Esophagus muscularis mucosa (tissue), 4 donors: ENCODE data around the gene MYO10. TPM values are rescaled to one million over a fixed set of nuclear protein-coding genes. Genes with fewer than 3 reads are reported as not detected.
"Not testable (repeated sequence)": the region's sequence is repeated elsewhere in the genome, so short reads cannot be mapped to it uniquely, and the experiment has no call there.

Source experiments
- DNase-seq: peaks from one replicate; pipeline ENCODE4 v3.0.0-alpha.2; 2017; ENCODE audit errors: extremely low spot score
- H3K27ac ChIP-seq, 4 donors: fragments of 200-600 bp; sonication (generic); replicated peaks in 1 of 4; 1 replicate in 3 of 4; 2 replicates in 1 of 4; pipeline ENCODE4 v1.5.1; 2016 to 2019; ENCODE audit warnings: mild to moderate bottlenecking in 1 of 4
- H3K27me3 ChIP-seq, 4 donors: fragments of 200-600 bp; sonication (generic); one replicate each; pipeline versions ENCODE4 v1.5.1 to v1.6.0; 2016 to 2019
- H3K36me3 ChIP-seq, 4 donors: fragments of 200-600 bp; sonication (generic); one replicate each; pipeline ENCODE4 v1.5.1; 2016 to 2019
- H3K4me1 ChIP-seq, 4 donors: fragments of 200-600 bp; sonication (generic); one replicate each; pipeline ENCODE4 v1.5.1; 2016 to 2019
- H3K4me3 ChIP-seq, 4 donors: fragments of 200-600 bp; sonication (generic); 1 replicate in 2 of 4; 2 replicates in 2 of 4; pipeline ENCODE4 v1.5.1; 2016 to 2019; ENCODE audit warnings: mild to moderate bottlenecking in 4 of 4, moderate library complexity in 1 of 4
- H3K9me3 ChIP-seq, 4 donors: fragments of 200-600 bp; sonication (generic); 1 replicate in 3 of 4; 2 replicates in 1 of 4; pipeline ENCODE4 v1.5.1; 2016 to 2019
- EP300 ChIP-seq: sonication (generic); formaldehyde crosslinking; IDR thresholded peaks from one replicate; pipeline ENCODE4 v1.6.1; 2017; ENCODE audit warnings: antibody characterized with exemption
- POLR2A ChIP-seq: fragments of 450-650 bp; IDR thresholded peaks from one replicate; pipeline ENCODE4 v1.6.1; 2017; ENCODE audit warnings: antibody characterized with exemption, moderate library complexity, mild to moderate bottlenecking, low read depth
- POLR2AphosphoS5 ChIP-seq, 2 donors: sonication (generic); formaldehyde crosslinking; IDR thresholded peaks; one replicate each; pipeline ENCODE4 v1.6.1; 2017; ENCODE audit warnings: antibody characterized with exemption in 2 of 2
- WGBS: methylation state at CpG from one replicate; pipeline ENCODE4 v1.1.5; 2018; 5-methylcytosine and 5-hydroxymethylcytosine counted together
- intact Hi-C: fragments of 100-400 bp; cut with DNase I; formaldehyde crosslinking; loops from one replicate; pipeline ENCODE4 v1.15.1; 2023
- total RNA-seq, 4 donors: library from RNA; depleted of rRNA; stranded (reverse); fragments of >200 nt; gene quantifications; one replicate each; pipeline versions ENCODE4 v1.1.0 to v1.2.1, GENCODE V29; 2016
- TF ChIP-seq, protein P1 (sequence below), 3 experiments: fragments of 200-600 bp in 2 of 3; fragments of 450-650 bp in 1 of 3; sonication (generic) in 2 of 3; IDR thresholded peaks; one replicate each; pipeline ENCODE4 v1.5.1; 2017 to 2019; ENCODE audit warnings: antibody characterized with exemption in 3 of 3, mild to moderate bottlenecking in 2 of 3, moderate library complexity in 1 of 3

MYO10 gene
- total RNA-seq, 4 donors from 2014 or later, result 7.1 to 9.3 (median 7.8) TPM

- 69% methylated on average over 8 of the region's 8 CpGs for WGBS
- Histone ChIP-seq H3K27me3 (no peaks in the 10 kb centered on the region), H3K36me3 (no peaks in the 10 kb centered on the region), H3K27ac (no peak overlapping the region), H3K9me3 (no peaks in the 10 kb centered on the region), H3K4me1 (no peaks in the 10 kb centered on the region), H3K4me3 (no peak overlapping the region)
- TF ChIP-seq, protein P1, sequence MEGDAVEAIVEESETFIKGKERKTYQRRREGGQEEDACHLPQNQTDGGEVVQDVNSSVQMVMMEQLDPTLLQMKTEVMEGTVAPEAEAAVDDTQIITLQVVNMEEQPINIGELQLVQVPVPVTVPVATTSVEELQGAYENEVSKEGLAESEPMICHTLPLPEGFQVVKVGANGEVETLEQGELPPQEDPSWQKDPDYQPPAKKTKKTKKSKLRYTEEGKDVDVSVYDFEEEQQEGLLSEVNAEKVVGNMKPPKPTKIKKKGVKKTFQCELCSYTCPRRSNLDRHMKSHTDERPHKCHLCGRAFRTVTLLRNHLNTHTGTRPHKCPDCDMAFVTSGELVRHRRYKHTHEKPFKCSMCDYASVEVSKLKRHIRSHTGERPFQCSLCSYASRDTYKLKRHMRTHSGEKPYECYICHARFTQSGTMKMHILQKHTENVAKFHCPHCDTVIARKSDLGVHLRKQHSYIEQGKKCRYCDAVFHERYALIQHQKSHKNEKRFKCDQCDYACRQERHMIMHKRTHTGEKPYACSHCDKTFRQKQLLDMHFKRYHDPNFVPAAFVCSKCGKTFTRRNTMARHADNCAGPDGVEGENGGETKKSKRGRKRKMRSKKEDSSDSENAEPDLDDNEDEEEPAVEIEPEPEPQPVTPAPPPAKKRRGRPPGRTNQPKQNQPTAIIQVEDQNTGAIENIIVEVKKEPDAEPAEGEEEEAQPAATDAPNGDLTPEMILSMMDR (IDR thresholded peaks at IDR 0.05), result no peak
- TF ChIP-seq POLR2A (no peak), POLR2AphosphoS5 (IDR thresholded peaks at IDR 0.05) (no peak), EP300 (no peak)
- intact Hi-C loops, result no loop called here
- no peak for DNase-seq
Measured at GRCh38 chr5:16842896-16843295, 93.2 kb downstream of the MYO10 start.

- Histone ChIP-seq H3K4me1 (no peaks in the 10 kb centered on the region), H3K9me3 (no peaks in the 10 kb centered on the region), H3K36me3 (no peaks in the 10 kb centered on the region), H3K27ac (no peak overlapping the region), H3K4me3 (no peak overlapping the region), H3K27me3 (no peaks in the 10 kb centered on the region)
- intact Hi-C loops, result no loop called here
- no peak for DNase-seq
- 57% methylated on average over 7 of the region's 7 CpGs for WGBS
- TF ChIP-seq POLR2AphosphoS5 (IDR thresholded peaks at IDR 0.05) (no peak), POLR2A (no peak), EP300 (no peak)
- TF ChIP-seq, protein P1 (IDR thresholded peaks at IDR 0.05), result no peak
Measured at GRCh38 chr5:16841416-16841815, 94.7 kb downstream of the MYO10 start.

DNA sequence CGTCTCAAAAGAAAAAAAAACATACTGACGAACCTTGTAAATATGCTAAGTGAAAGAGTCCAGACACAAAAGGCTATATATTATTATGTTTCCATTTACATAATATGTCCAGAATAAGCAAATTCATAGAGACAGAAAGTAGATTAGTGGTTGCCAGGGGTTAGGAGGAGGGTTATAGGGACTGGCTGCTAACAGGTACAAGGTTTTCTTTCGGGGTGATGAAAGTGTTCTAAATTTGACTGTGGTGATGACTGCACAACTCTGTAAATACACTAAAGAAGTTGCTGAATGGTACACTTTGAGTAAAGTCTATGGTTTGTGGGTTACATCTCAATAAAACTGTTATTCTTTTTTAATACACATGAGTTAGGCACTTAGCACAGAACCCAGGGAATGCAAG lies 98.8 kb downstream of the MYO10 start:
- no peaks in the 10 kb centered on the region for H3K36me3 ChIP-seq
- no peak for TF ChIP-seq EP300
- TF ChIP-seq, protein P1 (IDR thresholded peaks at IDR 0.05), result no peak
- TF ChIP-seq POLR2AphosphoS5 (IDR thresholded peaks at IDR 0.05), result no peak
- no peaks in the 10 kb centered on the region for H3K4me1 ChIP-seq
- H3K4me3 ChIP-seq, result no peak overlapping the region
- H3K27ac ChIP-seq, result no peak overlapping the region
- no peaks in the 10 kb centered on the region for H3K27me3 ChIP-seq
- no peak for DNase-seq
- H3K9me3 ChIP-seq, result no peaks in the 10 kb centered on the region
- 86% methylated on average over 3 of the region's 3 CpGs for WGBS
- intact Hi-C loops, result no loop called here

- intact Hi-C loops, result no loop called here
- Histone ChIP-seq H3K9me3 (no peaks in the 10 kb centered on the region), H3K27me3 (peaks cover 0 to 3% (median 0%) of the 10 kb centered on the region in 4 donors), H3K4me1 (no peaks in the 10 kb centered on the region), H3K27ac (no peak overlapping the region), H3K36me3 (no peaks in the 10 kb centered on the region), H3K4me3 (no peak overlapping the region)
- DNase-seq, result no peak
- TF ChIP-seq POLR2A (no peak), EP300 (no peak), POLR2AphosphoS5 (IDR thresholded peaks at IDR 0.05) (no peak)
- TF ChIP-seq, protein P1 (IDR thresholded peaks at IDR 0.05), result no peak
- WGBS, result 74% methylated on average over 6 of the region's 6 CpGs
Measured at GRCh38 chr5:16834029-16834428, 102.1 kb downstream of the MYO10 start.

- H3K27me3 ChIP-seq, H3K4me1 ChIP-seq, H3K9me3 ChIP-seq, H3K4me3 ChIP-seq, intact Hi-C loops, DNase-seq, H3K27ac ChIP-seq, H3K36me3 ChIP-seq: not testable (repeated sequence)
- WGBS, result 93% methylated on average over 7 of the region's 7 CpGs
Measured at GRCh38 chr5:16831326-16831725, 104.8 kb downstream of the MYO10 start.
